Measurements from ENCODE around the gene DPY19L1.
"Not testable (repeated sequence)": the region's sequence is repeated elsewhere in the genome, so short reads cannot be mapped to it uniquely, and the experiment has no call there.

Gene DPY19L1

GRCh38 chr7:35037211-35037525 lies at the start of gene DPY19L1:
Gene DPY19L1, minus strand, starts transcription at chr7:35037485. Its CDS starts 91 bp downstream, at chr7:35037394.
- no peak for DNase-seq (ENCODE audit: low read depth in 2 of 2)

- DNase-seq (ENCODE audit: low read depth in 2 of 2), result not testable (repeated sequence)
Measured at GRCh38 chr7:35079517-35079916, 42.2 kb upstream of the DPY19L1 start.

- DNase-seq (ENCODE audit: low read depth in 2 of 2), result not testable (repeated sequence)
Measured at GRCh38 chr7:35074008-35074407, 36.7 kb upstream of the DPY19L1 start.

- DNase-seq (ENCODE audit: low read depth in 2 of 2), result not testable (repeated sequence)
Measured at GRCh38 chr7:35072950-35073827, 35.9 kb upstream of the DPY19L1 start.

DNA sequence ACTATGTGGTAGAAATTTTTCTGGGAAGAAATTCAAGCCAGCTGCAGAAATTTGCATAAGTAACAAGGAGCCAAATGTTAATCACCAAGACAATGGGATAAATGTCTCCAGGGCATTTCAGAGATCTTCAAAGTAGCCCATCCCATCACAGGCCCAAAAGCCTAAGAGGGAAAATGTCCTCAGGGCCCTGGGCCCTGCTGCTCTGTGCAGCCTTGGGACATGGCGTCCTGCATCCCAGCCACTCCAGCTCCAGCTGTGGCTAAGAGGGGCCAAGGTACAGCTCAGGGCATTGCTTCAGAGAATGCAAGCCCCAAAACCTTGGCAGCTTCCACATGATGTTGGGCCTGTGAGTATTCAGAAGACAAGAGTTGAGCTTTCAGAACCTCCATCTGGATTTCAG lies 31.8 kb upstream of the DPY19L1 start:
- DNase-seq (ENCODE audit: low read depth in 2 of 2), result not testable (repeated sequence)

- not testable (repeated sequence) for DNase-seq (ENCODE audit: low read depth in 2 of 2)
Measured at GRCh38 chr7:35065382-35065781, 28.1 kb upstream of the DPY19L1 start.

DNA sequence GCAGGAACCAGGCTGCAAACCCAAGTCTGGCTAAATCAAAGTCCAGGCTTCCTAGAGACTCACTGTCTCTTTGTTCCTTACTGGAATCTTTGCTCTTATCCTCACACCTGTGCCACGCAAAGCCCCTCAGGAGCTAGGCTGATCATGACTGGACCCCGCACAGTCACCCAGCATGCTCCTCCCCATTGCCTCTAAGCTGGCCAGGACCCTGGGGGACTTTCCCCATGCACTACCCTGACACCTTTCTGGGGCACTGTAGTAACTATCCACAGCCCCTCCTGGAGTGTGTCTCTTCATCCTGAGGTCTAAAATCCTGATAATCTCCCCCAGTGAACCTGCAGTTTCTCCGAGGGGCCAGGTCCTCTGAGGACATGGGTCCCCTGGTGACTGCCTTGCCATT lies 21.3 kb upstream of the DPY19L1 start:
- not testable (repeated sequence) for DNase-seq (ENCODE audit: low read depth in 2 of 2)

DNA sequence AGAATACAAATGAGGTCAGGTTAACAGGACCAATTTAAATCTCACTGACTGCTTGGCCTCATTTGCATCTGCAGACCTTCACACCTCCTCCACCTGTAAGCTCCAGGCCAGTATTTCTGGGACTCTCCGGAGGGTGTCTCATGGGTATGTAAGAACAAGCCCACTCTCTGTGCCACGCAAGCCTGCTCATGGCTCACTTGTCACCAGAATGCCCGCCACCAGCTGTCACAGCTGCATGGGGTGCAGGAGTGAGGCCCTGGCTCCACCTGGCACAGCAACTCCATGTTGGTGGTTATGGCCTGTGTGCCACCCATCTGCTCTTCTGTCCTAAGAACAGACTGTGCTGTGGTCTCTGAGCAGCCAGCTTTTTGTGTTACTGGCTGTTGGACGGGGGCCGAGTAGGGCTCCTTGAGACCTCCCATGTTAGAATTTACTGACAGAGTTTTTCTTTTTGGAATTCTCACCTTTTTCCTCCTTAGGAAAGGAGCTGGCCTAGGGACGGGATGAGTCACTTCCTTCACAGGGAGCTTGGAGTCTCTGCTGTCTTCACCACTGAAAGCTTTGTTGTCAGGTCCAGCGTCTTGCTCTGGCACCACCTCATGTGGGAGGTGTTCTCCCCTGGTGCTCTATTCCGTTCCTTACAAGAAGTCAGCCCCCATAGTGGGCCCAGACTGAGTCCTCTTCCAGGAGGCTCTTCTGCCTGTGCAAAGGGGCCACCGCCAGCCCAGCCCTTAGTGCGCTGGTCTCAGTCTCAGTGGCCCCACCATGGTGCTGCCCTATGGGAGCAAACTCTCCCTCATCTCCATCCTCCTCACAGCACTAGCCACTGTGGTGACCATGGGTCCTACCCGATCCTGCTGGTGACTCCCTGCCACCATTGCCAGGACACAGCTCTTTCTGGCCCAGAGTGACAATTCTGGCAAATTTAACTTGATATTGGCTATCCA lies 20.5 kb upstream of the DPY19L1 start:
- DNase-seq (ENCODE audit: low read depth in 2 of 2), result not testable (repeated sequence)

GRCh38 chr7:35055733-35056132 lies 18.4 kb upstream of the DPY19L1 start:
- not testable (repeated sequence) for DNase-seq (ENCODE audit: low read depth in 2 of 2)

DNA sequence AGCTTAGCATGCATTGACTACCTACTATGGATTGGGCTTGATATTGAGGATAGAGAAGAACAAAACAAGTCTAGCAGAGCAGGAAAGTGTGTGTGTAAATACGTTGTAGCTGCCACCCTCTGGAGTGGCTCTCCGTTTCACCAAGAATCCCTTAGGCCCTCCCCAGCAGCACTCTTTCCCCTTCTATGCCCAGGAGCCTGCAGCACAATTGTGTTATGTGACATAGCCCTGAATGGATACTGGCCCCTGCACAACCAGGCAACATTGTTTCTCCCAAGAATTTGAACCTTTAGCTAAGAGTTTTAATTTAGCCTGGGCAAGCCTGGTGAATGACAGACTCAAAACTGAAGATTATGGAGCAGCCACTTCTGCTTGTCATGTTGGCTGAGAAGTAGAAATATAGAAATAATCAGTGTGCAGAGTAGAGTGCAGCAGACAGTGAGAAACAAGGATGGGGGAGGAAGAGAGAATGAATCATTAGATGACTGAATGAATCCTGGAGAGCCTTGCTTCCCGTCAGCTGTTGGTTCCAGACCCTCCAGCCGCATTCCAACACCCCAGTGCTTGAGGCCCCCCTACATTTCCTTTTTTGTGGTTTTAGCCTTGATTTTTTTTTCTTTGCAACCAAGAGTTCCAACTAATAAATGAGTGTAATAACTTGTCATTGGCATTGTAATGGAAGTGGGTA lies 16.3 kb upstream of the DPY19L1 start:
- DNase-seq (ENCODE audit: low read depth in 2 of 2), result not testable (repeated sequence)

GRCh38 chr7:35048390-35048789 lies 11.1 kb upstream of the DPY19L1 start:
- not testable (repeated sequence) for DNase-seq (ENCODE audit: low read depth in 2 of 2)

- not testable (repeated sequence) for DNase-seq (ENCODE audit: low read depth in 2 of 2)
Measured at GRCh38 chr7:35047912-35048305, 10.6 kb upstream of the DPY19L1 start.

GRCh38 chr7:35047263-35047911 lies 10.1 kb upstream of the DPY19L1 start:
- DNase-seq (ENCODE audit: low read depth in 2 of 2), result not testable (repeated sequence)

DNA sequence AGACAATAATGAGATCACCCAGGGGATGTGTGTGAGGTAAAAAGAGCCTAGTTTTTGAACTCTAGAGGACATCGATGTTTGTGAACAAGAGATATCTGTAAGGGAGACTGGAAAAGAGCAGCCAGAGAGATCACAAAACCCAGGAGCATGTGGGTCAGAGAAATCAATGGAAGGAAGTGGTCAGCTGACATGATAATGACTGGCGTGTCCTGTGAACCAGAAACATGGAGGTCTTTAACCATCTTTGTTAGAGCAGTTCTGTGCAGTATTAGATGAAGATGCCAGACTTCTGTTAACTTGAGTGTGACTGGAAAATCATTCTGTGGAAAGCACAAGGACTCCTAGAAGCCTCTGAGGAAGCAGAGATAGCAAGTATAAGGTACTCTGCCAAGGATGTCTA lies 6.0 kb upstream of the DPY19L1 start:
- not testable (repeated sequence) for DNase-seq (ENCODE audit: low read depth in 2 of 2)

- no peak for DNase-seq (ENCODE audit: low read depth in 2 of 2)
Measured at GRCh38 chr7:35040906-35041305, 3.6 kb upstream of the DPY19L1 start.

GRCh38 chr7:35039343-35039742 lies 2.1 kb upstream of the DPY19L1 start:
- no peak for DNase-seq (ENCODE audit: low read depth in 2 of 2)

DNA sequence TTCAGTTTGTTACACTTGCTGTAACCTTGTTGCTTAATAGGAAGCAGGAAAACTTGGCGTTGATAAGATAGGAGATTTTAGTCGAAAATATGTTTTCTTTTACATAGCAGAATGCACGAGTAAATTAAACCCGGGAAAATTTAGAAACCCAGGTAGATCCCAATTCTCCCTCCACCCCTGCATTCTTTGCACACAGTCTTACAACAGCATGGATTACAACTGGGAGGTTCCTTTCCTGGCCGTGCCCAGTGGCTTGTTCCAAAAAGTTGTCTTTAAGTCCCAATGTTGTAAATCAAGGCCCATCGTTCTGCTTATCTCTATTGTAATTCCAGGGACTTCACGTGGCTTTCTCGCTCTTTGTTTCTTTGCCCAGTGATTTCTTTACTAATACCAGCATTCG lies 1.1 kb upstream of the DPY19L1 start:
- DNase-seq (ENCODE audit: low read depth in 2 of 2), result no peak

- DNase-seq (ENCODE audit: low read depth in 2 of 2), result peak; percentile 73 to 88
Measured at GRCh38 chr7:35037526-35038341, 449 bp upstream of the DPY19L1 start.

GRCh38 chr7:35036361-35037171 lies 719 bp downstream of the DPY19L1 start:
- peak in 1 of 2 donors; percentile 23 for DNase-seq (ENCODE audit: low read depth in 2 of 2)
